ENCODE data around the gene GTF2H3. TPM values are rescaled to one million over a fixed set of nuclear protein-coding genes. Genes with fewer than 3 reads are reported as not detected.

Gene GTF2H3
- total RNA-seq, 1 donor from 2014 or later: 20.7 TPM

GRCh38 chr12:123645380-123645779, 11.8 kb downstream of the GTF2H3 start:
- DNase-seq (ENCODE audit: low read depth in 2 of 2): no peak

GRCh38 chr12:123645878-123646277, 12.2 kb downstream of the GTF2H3 start:
- DNase-seq (ENCODE audit: low read depth in 2 of 2): no peak

GRCh38 chr12:123648401-123648800, 14.8 kb downstream of the GTF2H3 start:
- DNase-seq (ENCODE audit: low read depth in 2 of 2): no peak

- DNase-seq (ENCODE audit: low read depth in 2 of 2): no peak
These were observed 20.6 kb downstream of the GTF2H3 start for GRCh38 chr12:123654129-123654701.

- DNase-seq (ENCODE audit: low read depth in 2 of 2): no peak
These were observed 21.8 kb downstream of the GTF2H3 start for GRCh38 chr12:123655420-123655819.

GRCh38 chr12:123656392-123656791, 22.8 kb downstream of the GTF2H3 start:
- DNase-seq (ENCODE audit: low read depth in 2 of 2): no peak

- DNase-seq (ENCODE audit: low read depth in 2 of 2): no peak
These were observed 23.6 kb downstream of the GTF2H3 start for GRCh38 chr12:123657211-123657610.

GRCh38 chr12:123659996-123660727, 26.5 kb downstream of the GTF2H3 start:
- DNase-seq (ENCODE audit: low read depth in 2 of 2): peak; percentile 7 to 26

GRCh38 chr12:123667771-123668170, 34.1 kb downstream of the GTF2H3 start:
- DNase-seq (ENCODE audit: low read depth in 2 of 2): no peak

GRCh38 chr12:123670882-123671728, 37.5 kb downstream of the GTF2H3 start, which contains the start of gene TCTN2:
TCTN2 (plus strand) TSS chr12:123671113; CDS start chr12:123671241, 128 bp downstream.
- DNase-seq (ENCODE audit: low read depth in 2 of 2): peak; percentile 65 to 89

GRCh38 chr12:123671876-123672275, 38.2 kb downstream of the GTF2H3 start:
- DNase-seq (ENCODE audit: low read depth in 2 of 2): peak in 1 of 2 donors; percentile 8

GRCh38 chr12:123675436-123675835, 41.8 kb downstream of the GTF2H3 start:
- DNase-seq (ENCODE audit: low read depth in 2 of 2): no peak

GRCh38 chr12:123676616-123677320, 43.1 kb downstream of the GTF2H3 start:
- peak in 1 of 2 donors; percentile 36 for DNase-seq (ENCODE audit: low read depth in 2 of 2)

- no peak for DNase-seq (ENCODE audit: low read depth in 2 of 2)
These were observed 45.4 kb downstream of the GTF2H3 start for GRCh38 chr12:123678981-123679380.

- no peak for DNase-seq (ENCODE audit: low read depth in 2 of 2)
These were observed 48.0 kb downstream of the GTF2H3 start for GRCh38 chr12:123681605-123682004.

GRCh38 chr12:123683964-123684363, 50.3 kb downstream of the GTF2H3 start:
- no peak for DNase-seq (ENCODE audit: low read depth in 2 of 2)

GRCh38 chr12:123686636-123687190, 53.1 kb downstream of the GTF2H3 start:
- no peak for DNase-seq (ENCODE audit: low read depth in 2 of 2)

GRCh38 chr12:123690191-123690840, 56.7 kb downstream of the GTF2H3 start:
- DNase-seq (ENCODE audit: low read depth in 2 of 2): no peak

- DNase-seq (ENCODE audit: low read depth in 2 of 2): no peak
These were observed 62.6 kb downstream of the GTF2H3 start for GRCh38 chr12:123696207-123696606.

- DNase-seq (ENCODE audit: low read depth in 2 of 2): no peak
These were observed 63.0 kb downstream of the GTF2H3 start for GRCh38 chr12:123696646-123697045.

- no peak for DNase-seq (ENCODE audit: low read depth in 2 of 2)
These were observed 72.3 kb downstream of the GTF2H3 start for GRCh38 chr12:123705935-123706334.

All from dermis microvascular lymphatic vessel endothelial cell (primary cell).